ENCODE measurements around the gene TRPM5. TPM values are rescaled to one million over a fixed set of nuclear protein-coding genes. Genes with fewer than 3 reads are reported as not detected.

Gene TRPM5
- total RNA-seq, 1 experiment from 2014 or later = 0.07 TPM

Other genes starting within 250 kb of the TRPM5 start
- 0.24 to 0.73 TPM (median 0.64 TPM) in 3 replicates for gene ASCL2, start 173.9 kb downstream of the TRPM5 start, total RNA-seq (2021)
- gene C11orf21, start 142.6 kb downstream of the TRPM5 start, total RNA-seq (2021) = 0.11 to 0.24 TPM in 2 of 3 replicates, not detected in the other
- gene TSPAN32, start 142.5 kb downstream of the TRPM5 start, total RNA-seq (2021) = 0.39 TPM in 1 of 3 replicates, not detected in the others
- gene CD81, start 67.2 kb downstream of the TRPM5 start, total RNA-seq (2021) = 237 to 244 TPM (median 241 TPM) in 3 replicates
- gene TSSC4, start 43.8 kb downstream of the TRPM5 start, total RNA-seq (2021) = 41.2 to 45.8 TPM (median 41.4 TPM) in 3 replicates
- gene KCNQ1, start 494 bp upstream of the TRPM5 start, total RNA-seq (2021) = 2.5 to 4.3 TPM (median 4.0 TPM) in 3 replicates

All from WTC11 (cell line).